Measurements from ENCODE around the gene TUBGCP3. TPM values are rescaled to one million over a fixed set of nuclear protein-coding genes. Genes with fewer than 3 reads are reported as not detected.

Gene TUBGCP3
- total and polyA plus RNA-seq, 2 donors (not counting 1 experiment from before 2014, with no cell fraction given), result 30.6 to 65.1 TPM

- intact Hi-C loops (cut with micrococcal nuclease), result no loop called here
- Mint-ChIP-seq H3K9me3 (ENCODE audit: insufficient read depth) (no peaks in the 10 kb centered on the region), H3K27ac (no peak overlapping the region), H3K4me3 (no peak overlapping the region), H3K27me3 (no peaks in the 10 kb centered on the region), H3K4me1 (peaks cover 23% of the 10 kb centered on the region)
- no peak overlapping the region for H3K9ac ChIP-seq (ENCODE audit: low read length)
- TF ChIP-seq CTCF (IDR thresholded peaks at IDR 0.05) (no peak), EZH2 (IDR thresholded peaks at IDR 0.05; ENCODE audit: borderline replicate concordance, insufficient read depth, low read depth, low read length, poor library complexity, severe bottlenecking) (no peak)
- no CpG with 5 or more reads among the region's 3 CpGs for WGBS (ENCODE audit: insufficient coverage)
- peaks cover 16 to 52% of the 10 kb centered on the region in 2 experiments for H3K36me3 ChIP-seq (replicated peaks in 1 of 2; ENCODE audit: control extremely low read depth in 1 of 2, control insufficient read depth in 1 of 2, extremely low read depth in 1 of 2, insufficient read depth in 2 of 2, low read length in 1 of 2)
- H2AFZ ChIP-seq (ENCODE audit: insufficient read depth, low read depth, low read length, poor library complexity, severe bottlenecking), result no peak overlapping the region
- peaks cover 25% of the 10 kb centered on the region for H4K20me1 ChIP-seq (ENCODE audit: control insufficient read depth, insufficient read depth, low read length, poor library complexity, severe bottlenecking)
- no peak overlapping the region for H3K4me2 ChIP-seq (replicated peaks; ENCODE audit: low read depth, low read length, poor library complexity, severe bottlenecking)
- POLR2A ChIA-PET, result no interaction called here
- CTCF ChIA-PET, result no interaction called here
- H3K4me3 ChIP-seq (ENCODE audit: control extremely low read depth in 1 of 5, extremely low read depth in 1 of 5, insufficient read depth in 1 of 5, low read depth in 2 of 5, low read length in 4 of 5), result no peak overlapping the region
- DNase-seq (no peak), ATAC-seq (ENCODE audit: low read depth) (no peak)
- H3K9me3 ChIP-seq (ENCODE audit: control extremely low read depth in 1 of 3, control insufficient read depth in 2 of 3, insufficient read depth in 1 of 3, low read length in 2 of 3), result no peaks in the 10 kb centered on the region
- no peak overlapping the region for H3K27ac ChIP-seq (ENCODE audit: low read length in 2 of 2)
- H3K27me3 ChIP-seq (replicated peaks in 1 of 4; ENCODE audit: control extremely low read depth in 1 of 4, control insufficient read depth in 3 of 4, insufficient read depth in 4 of 4, low read length in 3 of 4), result no peaks in the 10 kb centered on the region
- peaks cover 42% of the 10 kb centered on the region for H3K79me2 ChIP-seq (ENCODE audit: control insufficient read depth, insufficient read depth, low read length)
- peaks cover 4 to 10% of the 10 kb centered on the region in 2 donors for H3K4me1 ChIP-seq (ENCODE audit: control insufficient read depth in 2 of 2, insufficient read depth in 2 of 2, low read length in 2 of 2)
Observed at GRCh38 chr13:112562254-112562653, 25.7 kb downstream of the TUBGCP3 start.

GRCh38 chr13:112561478-112561877 lies 26.5 kb downstream of the TUBGCP3 start:
- ATAC-seq (ENCODE audit: low read depth) (no peak), DNase-seq (no peak)
- Mint-ChIP-seq H3K9me3 (ENCODE audit: insufficient read depth) (no peaks in the 10 kb centered on the region), H3K4me1 (peaks cover 23% of the 10 kb centered on the region), H3K27me3 (no peaks in the 10 kb centered on the region), H3K27ac (peak overlapping the region; percentile 4), H3K4me3 (no peak overlapping the region)
- ChIA-PET POLR2A (no interaction called here), CTCF (interaction anchor here (0.6 kb wide), 2 partner anchors 889 to 1080 kb away, joined by 4 read pairs; no protein-coding TSS in a partner anchor)
- H4K20me1 ChIP-seq (ENCODE audit: control insufficient read depth, insufficient read depth, low read length, poor library complexity, severe bottlenecking), result peaks cover 25% of the 10 kb centered on the region
- intact Hi-C loops (cut with micrococcal nuclease), result no loop called here
- no peaks in the 10 kb centered on the region for H3K27me3 ChIP-seq (replicated peaks in 1 of 4; ENCODE audit: control extremely low read depth in 1 of 4, control insufficient read depth in 3 of 4, insufficient read depth in 4 of 4, low read length in 3 of 4)
- H3K9ac ChIP-seq (ENCODE audit: low read length), result no peak overlapping the region
- no peaks in the 10 kb centered on the region for H3K9me3 ChIP-seq (ENCODE audit: control extremely low read depth in 1 of 3, control insufficient read depth in 2 of 3, insufficient read depth in 1 of 3, low read length in 2 of 3)
- no peak overlapping the region for H3K27ac ChIP-seq (ENCODE audit: low read length in 2 of 2)
- peaks cover 13 to 49% of the 10 kb centered on the region in 2 experiments for H3K36me3 ChIP-seq (replicated peaks in 1 of 2; ENCODE audit: control extremely low read depth in 1 of 2, control insufficient read depth in 1 of 2, extremely low read depth in 1 of 2, insufficient read depth in 2 of 2, low read length in 1 of 2)
- TF ChIP-seq CTCF (IDR thresholded peaks at IDR 0.05) (no peak), EZH2 (IDR thresholded peaks at IDR 0.05; ENCODE audit: borderline replicate concordance, insufficient read depth, low read depth, low read length, poor library complexity, severe bottlenecking) (no peak)
- peaks cover 4 to 10% of the 10 kb centered on the region in 2 donors for H3K4me1 ChIP-seq (ENCODE audit: control insufficient read depth in 2 of 2, insufficient read depth in 2 of 2, low read length in 2 of 2)
- H3K4me2 ChIP-seq (replicated peaks; ENCODE audit: low read depth, low read length, poor library complexity, severe bottlenecking), result no peak overlapping the region
- no peak overlapping the region for H2AFZ ChIP-seq (ENCODE audit: insufficient read depth, low read depth, low read length, poor library complexity, severe bottlenecking)
- H3K79me2 ChIP-seq (ENCODE audit: control insufficient read depth, insufficient read depth, low read length), result peaks cover 42% of the 10 kb centered on the region
- 81% methylated on average over 7 of the region's 10 CpGs for WGBS (ENCODE audit: insufficient coverage)
- no peak overlapping the region for H3K4me3 ChIP-seq (ENCODE audit: control extremely low read depth in 1 of 5, extremely low read depth in 1 of 5, insufficient read depth in 1 of 5, low read depth in 2 of 5, low read length in 4 of 5)

Measured in B cell (primary cell).